ENCODE measurements around the gene LDLR.

Gene LDLR

GRCh38 chr19:11169896-11170678, 80.8 kb downstream of the LDLR start:
- Histone ChIP-seq H3K4me2 (ENCODE audit: low read depth, low read length, poor library complexity, severe bottlenecking) (no peak overlapping the region), H3F3A (ENCODE audit: low read depth) (no peaks in the 10 kb centered on the region), H3K9me3 (ENCODE audit: insufficient read depth, low read depth, low read length) (no peaks in the 10 kb centered on the region), H2AFZ (ENCODE audit: low read length) (no peak overlapping the region), H3K9me2 (replicated peaks; ENCODE audit: low read depth, low read length) (no peaks in the 10 kb centered on the region), H3K79me2 (ENCODE audit: insufficient read depth, low read length) (no peaks in the 10 kb centered on the region), H3K9ac (ENCODE audit: low read depth, low read length, poor library complexity, severe bottlenecking) (no peak overlapping the region), H4K20me1 (ENCODE audit: insufficient read depth, low read length, poor library complexity, severe bottlenecking) (no peaks in the 10 kb centered on the region), H3K27me3 (ENCODE audit: insufficient read depth, low read length, poor library complexity, severe bottlenecking) (no peaks in the 10 kb centered on the region), H3K4me3 (ENCODE audit: low read length, poor library complexity, severe bottlenecking) (no peak overlapping the region), H3K4me1 (ENCODE audit: insufficient read depth, low read length, poor library complexity, severe bottlenecking) (no peaks in the 10 kb centered on the region), H3K36me3 (ENCODE audit: insufficient read depth, low read length) (no peaks in the 10 kb centered on the region)
- TF ChIP-seq EZH2phosphoT487 (IDR thresholded peaks at IDR 0.05; ENCODE audit: borderline replicate concordance) (no peak), CTCF (conservative IDR thresholded peaks at IDR 0.05; ENCODE audit: low read length) (no peak)

- H3K4me3 ChIP-seq (ENCODE audit: low read length, poor library complexity, severe bottlenecking): no peak overlapping the region
- no peak overlapping the region for H2AFZ ChIP-seq (ENCODE audit: low read length)
- no peak overlapping the region for H3K9ac ChIP-seq (ENCODE audit: low read depth, low read length, poor library complexity, severe bottlenecking)
- no peaks in the 10 kb centered on the region for H3K9me3 ChIP-seq (ENCODE audit: insufficient read depth, low read depth, low read length)
- H3K36me3 ChIP-seq (ENCODE audit: insufficient read depth, low read length): no peaks in the 10 kb centered on the region
- H3K4me1 ChIP-seq (ENCODE audit: insufficient read depth, low read length, poor library complexity, severe bottlenecking): no peaks in the 10 kb centered on the region
- no peaks in the 10 kb centered on the region for H3K79me2 ChIP-seq (ENCODE audit: insufficient read depth, low read length)
- no peaks in the 10 kb centered on the region for H4K20me1 ChIP-seq (ENCODE audit: insufficient read depth, low read length, poor library complexity, severe bottlenecking)
- H3K27me3 ChIP-seq (ENCODE audit: insufficient read depth, low read length, poor library complexity, severe bottlenecking): no peaks in the 10 kb centered on the region
- H3K9me2 ChIP-seq (replicated peaks; ENCODE audit: low read depth, low read length): no peaks in the 10 kb centered on the region
- TF ChIP-seq EZH2phosphoT487 (IDR thresholded peaks at IDR 0.05; ENCODE audit: borderline replicate concordance) (no peak), CTCF (conservative IDR thresholded peaks at IDR 0.05; ENCODE audit: low read length) (no peak)
- H3F3A ChIP-seq (ENCODE audit: low read depth): no peaks in the 10 kb centered on the region
- H3K4me2 ChIP-seq (ENCODE audit: low read depth, low read length, poor library complexity, severe bottlenecking): no peak overlapping the region
Measured at GRCh38 chr19:11171144-11171543, 81.9 kb downstream of the LDLR start.

GRCh38 chr19:11172576-11172975, 83.3 kb downstream of the LDLR start:
- no peaks in the 10 kb centered on the region for H3F3A ChIP-seq (ENCODE audit: low read depth)

More at GRCh38 chr19:11172576-11172975, 83.3 kb downstream of the LDLR start:
- Histone ChIP-seq H3K27me3 (ENCODE audit: insufficient read depth, low read length, poor library complexity, severe bottlenecking) (no peaks in the 10 kb centered on the region), H2AFZ (ENCODE audit: low read length) (no peak overlapping the region), H3K4me1 (ENCODE audit: insufficient read depth, low read length, poor library complexity, severe bottlenecking) (no peaks in the 10 kb centered on the region), H4K20me1 (ENCODE audit: insufficient read depth, low read length, poor library complexity, severe bottlenecking) (no peaks in the 10 kb centered on the region), H3K36me3 (ENCODE audit: insufficient read depth, low read length) (no peaks in the 10 kb centered on the region), H3K9me2 (replicated peaks; ENCODE audit: low read depth, low read length) (no peaks in the 10 kb centered on the region), H3K79me2 (ENCODE audit: insufficient read depth, low read length) (no peaks in the 10 kb centered on the region), H3K9me3 (ENCODE audit: insufficient read depth, low read depth, low read length) (no peaks in the 10 kb centered on the region), H3K9ac (ENCODE audit: low read depth, low read length, poor library complexity, severe bottlenecking) (no peak overlapping the region), H3K4me2 (ENCODE audit: low read depth, low read length, poor library complexity, severe bottlenecking) (no peak overlapping the region), H3K4me3 (ENCODE audit: low read length, poor library complexity, severe bottlenecking) (no peak overlapping the region)
- TF ChIP-seq CTCF (conservative IDR thresholded peaks at IDR 0.05; ENCODE audit: low read length): no peak
- no peak for TF ChIP-seq EZH2phosphoT487 (IDR thresholded peaks at IDR 0.05; ENCODE audit: borderline replicate concordance)
